Measurements from ENCODE around the gene ENSA.
"Not testable (repeated sequence)": the region's sequence is repeated elsewhere in the genome, so short reads cannot be mapped to it uniquely, and the experiment has no call there.

The ENSA gene

GRCh38 chr1:150621497-150622302 lies 7.7 kb downstream of the ENSA start:
- DNase-seq = peak; percentile 51

GRCh38 chr1:150620919-150621318 lies 8.5 kb downstream of the ENSA start:
- no peak for DNase-seq

- no peak for DNase-seq
Observed at GRCh38 chr1:150619576-150620509, 9.6 kb downstream of the ENSA start.

- DNase-seq = no peak
Observed at GRCh38 chr1:150615346-150616201, 13.8 kb downstream of the ENSA start.

GRCh38 chr1:150613061-150613920 lies 16.1 kb downstream of the ENSA start:
- DNase-seq = peak; percentile 54

GRCh38 chr1:150612014-150612345 lies 17.4 kb downstream of the ENSA start:
- DNase-seq = no peak

- DNase-seq = no peak
Observed at GRCh38 chr1:150610576-150610975, 18.8 kb downstream of the ENSA start.

- no peak for DNase-seq
Observed at GRCh38 chr1:150609732-150610131, 19.7 kb downstream of the ENSA start.

GRCh38 chr1:150606463-150607142 lies 22.8 kb downstream of the ENSA start:
- DNase-seq = no peak

GRCh38 chr1:150605451-150605731 lies 24.0 kb downstream of the ENSA start:
- DNase-seq = not testable (repeated sequence)

- no peak for DNase-seq
Observed at GRCh38 chr1:150604226-150604588, 25.2 kb downstream of the ENSA start.

GRCh38 chr1:150603711-150604110 lies 25.7 kb downstream of the ENSA start:
- no peak for DNase-seq

GRCh38 chr1:150602372-150602771 lies 27.0 kb downstream of the ENSA start:
- not testable (repeated sequence) for DNase-seq

- no peak for DNase-seq
Observed at GRCh38 chr1:150601540-150601939, 27.9 kb downstream of the ENSA start.

- not testable (repeated sequence) for DNase-seq
Observed at GRCh38 chr1:150598346-150598745, 31.1 kb downstream of the ENSA start.

- no peak for DNase-seq
Observed at GRCh38 chr1:150596976-150597375, 32.4 kb downstream of the ENSA start.

GRCh38 chr1:150596095-150596892 lies 33.1 kb downstream of the ENSA start:
- no peak for DNase-seq

- no peak for DNase-seq
Observed at GRCh38 chr1:150582371-150582770, 47.0 kb downstream of the ENSA start.

- not testable (repeated sequence) for DNase-seq
Observed at GRCh38 chr1:150581962-150582361, 47.5 kb downstream of the ENSA start.

GRCh38 chr1:150581437-150581836 lies 48.0 kb downstream of the ENSA start:
- not testable (repeated sequence) for DNase-seq

GRCh38 chr1:150580966-150581365 lies 48.4 kb downstream of the ENSA start:
- DNase-seq = not testable (repeated sequence)

Data from effector CD4-positive, alpha-beta T cell (primary cell).